Stimulated activated CD8-positive, alpha-beta memory T cell treated with anti-CD3 and anti-CD28 coated beads, Interleukin-12 subunit alpha, Interleukin-12 subunit beta, amount 100 ng/mL, for 24 hours (primary cell): Measurements from ENCODE around the gene STXBP1.
"Not testable (repeated sequence)": the region's sequence is repeated elsewhere in the genome, so short reads cannot be mapped to it uniquely, and the experiment has no call there.

Experiments used
- DNase-seq: peaks from one replicate; pipeline ENCODE4 v3.0.0-alpha.2; 2020; ENCODE audit errors: extremely low read depth

Gene STXBP1

DNA sequence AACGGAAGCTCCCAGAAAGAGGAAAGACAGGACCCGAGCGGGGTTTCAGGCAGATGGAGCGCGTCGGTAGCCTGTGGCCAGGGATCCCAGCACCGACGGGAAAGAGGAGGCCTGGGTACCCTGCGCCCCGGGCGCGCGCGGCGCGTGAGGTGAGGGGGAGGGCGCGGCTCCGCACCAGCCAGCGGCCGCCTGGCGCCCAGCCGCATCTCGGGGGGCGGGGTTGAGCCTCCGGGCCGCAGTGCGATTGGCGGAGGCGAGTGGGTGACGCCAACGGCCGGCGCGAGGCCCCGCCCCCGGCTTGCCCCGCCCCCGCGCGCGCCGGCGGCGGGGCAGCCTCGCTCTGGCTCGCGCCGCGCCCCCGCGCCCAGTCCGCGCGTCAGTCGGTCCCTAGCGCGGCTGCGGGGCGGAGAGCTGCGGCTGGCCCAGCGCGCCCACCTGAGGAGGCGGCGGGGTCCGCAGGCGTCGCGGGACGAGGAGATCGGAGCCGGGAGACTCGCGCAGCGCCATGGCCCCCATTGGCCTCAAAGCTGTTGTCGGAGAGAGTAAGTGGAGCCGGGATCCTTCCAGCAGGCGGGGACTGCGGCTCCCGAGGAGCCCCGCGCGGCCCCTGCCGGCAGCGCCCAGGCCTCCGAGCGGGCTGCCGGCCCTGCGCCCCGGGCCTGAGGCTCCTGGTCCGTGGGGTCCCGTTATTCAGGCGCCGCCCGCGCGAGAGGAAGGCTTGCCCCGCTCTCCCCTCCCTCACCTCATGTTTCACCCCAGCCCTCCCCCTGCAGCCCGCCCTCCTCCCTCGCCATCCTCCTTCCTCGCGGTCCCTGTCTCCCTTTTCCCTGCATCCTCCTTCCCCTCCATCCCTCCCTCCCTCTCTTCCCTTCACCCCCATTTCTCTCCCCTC lies at the start of gene STXBP1:
TSS of gene STXBP1 (plus strand) at position 379 of the 892 bp plus-strand sequence. CDS start at position 506, 127 bp downstream.
- DNase-seq = peak; percentile 65

DNA sequence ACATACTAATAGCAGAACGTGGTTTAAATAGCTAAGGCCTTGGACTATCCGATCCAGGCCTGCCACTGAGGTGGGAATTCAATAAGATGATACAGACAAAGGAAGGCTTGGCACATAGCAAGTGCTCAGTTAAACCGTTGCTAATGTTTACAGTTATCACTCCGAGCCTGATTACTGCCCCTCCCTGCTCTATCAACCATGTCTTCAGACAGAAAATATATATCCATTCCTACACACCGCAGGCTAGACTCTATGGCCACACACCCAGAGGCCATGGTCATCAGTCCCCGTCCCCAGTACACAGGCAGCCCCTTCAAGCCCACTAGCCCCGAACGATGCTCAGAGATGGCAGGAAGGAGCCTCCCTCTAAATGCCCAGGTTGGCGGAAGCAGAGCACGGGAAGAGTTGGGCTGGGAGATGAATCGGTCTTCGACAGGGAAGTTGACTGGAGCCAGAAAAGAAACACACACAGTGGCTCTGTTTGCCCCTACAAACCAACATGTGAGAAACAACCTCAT lies 49.7 kb upstream of the STXBP1 start:
- DNase-seq = no peak

DNA sequence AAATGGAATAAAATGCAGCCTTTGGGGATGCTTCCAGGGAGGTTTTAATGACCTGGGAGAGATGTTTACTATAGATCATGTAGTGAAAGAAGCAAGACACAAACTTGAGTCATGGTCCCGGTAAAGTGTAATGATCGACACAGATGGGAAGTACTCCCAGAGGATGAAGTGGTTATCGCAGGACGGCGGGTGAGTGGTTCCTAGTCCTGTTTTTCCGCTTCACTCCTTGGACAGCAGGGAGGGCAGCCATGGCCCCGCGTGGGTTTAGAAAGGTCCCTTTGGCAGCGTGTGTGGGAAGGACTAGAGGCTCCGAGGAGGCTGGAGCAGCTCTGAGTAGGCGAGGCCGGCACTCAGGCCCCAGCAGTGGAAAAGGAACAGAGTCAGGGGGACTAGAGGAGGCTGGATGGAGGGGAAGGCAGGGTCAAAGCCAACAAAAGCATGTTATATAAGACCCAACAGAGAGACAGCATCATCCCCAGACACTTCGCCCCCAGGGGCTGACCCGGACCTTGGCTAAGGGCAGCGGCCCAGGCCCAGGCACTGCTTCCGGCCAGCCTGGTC lies 49.2 kb upstream of the STXBP1 start:
- DNase-seq = no peak

DNA sequence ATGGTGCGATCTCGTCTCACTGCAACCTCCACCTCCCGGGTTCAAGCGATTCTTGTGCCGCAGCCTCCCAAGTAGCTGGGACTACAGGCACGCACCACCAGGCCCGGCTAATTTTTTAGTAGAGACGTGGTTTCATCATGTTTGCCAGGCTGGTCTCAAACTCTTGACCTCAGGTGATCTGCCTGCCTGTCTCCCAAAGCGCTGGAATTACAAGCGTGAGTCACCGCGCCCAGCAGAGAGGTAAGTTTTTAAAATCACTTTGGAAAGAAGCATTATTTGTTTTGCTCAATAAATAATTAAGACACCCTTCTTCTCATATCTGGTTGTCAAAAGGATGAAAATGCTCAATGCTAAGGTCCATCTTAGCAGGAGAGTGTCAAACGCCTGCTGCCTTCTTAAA lies 48.5 kb upstream of the STXBP1 start:
- no peak for DNase-seq

DNA sequence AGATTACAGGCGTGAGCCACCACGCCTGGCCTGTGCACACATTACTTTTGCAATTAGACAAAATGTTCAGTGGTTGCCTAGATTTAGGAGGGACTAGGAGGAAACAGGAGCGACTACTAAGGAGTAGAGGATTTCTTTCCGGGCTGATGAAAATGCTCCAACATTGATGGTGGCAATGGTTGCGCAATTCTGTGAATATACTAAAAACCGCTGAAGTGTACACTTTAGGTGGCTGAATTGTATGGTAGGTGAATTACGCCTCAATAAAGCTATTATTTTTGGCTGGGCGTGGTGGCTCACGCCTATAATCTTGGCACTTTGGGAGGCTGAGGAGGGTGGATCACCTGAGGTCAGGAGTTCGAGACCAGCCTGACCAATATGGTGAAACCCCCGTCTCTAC lies 46.8 kb upstream of the STXBP1 start:
- no peak for DNase-seq

DNA sequence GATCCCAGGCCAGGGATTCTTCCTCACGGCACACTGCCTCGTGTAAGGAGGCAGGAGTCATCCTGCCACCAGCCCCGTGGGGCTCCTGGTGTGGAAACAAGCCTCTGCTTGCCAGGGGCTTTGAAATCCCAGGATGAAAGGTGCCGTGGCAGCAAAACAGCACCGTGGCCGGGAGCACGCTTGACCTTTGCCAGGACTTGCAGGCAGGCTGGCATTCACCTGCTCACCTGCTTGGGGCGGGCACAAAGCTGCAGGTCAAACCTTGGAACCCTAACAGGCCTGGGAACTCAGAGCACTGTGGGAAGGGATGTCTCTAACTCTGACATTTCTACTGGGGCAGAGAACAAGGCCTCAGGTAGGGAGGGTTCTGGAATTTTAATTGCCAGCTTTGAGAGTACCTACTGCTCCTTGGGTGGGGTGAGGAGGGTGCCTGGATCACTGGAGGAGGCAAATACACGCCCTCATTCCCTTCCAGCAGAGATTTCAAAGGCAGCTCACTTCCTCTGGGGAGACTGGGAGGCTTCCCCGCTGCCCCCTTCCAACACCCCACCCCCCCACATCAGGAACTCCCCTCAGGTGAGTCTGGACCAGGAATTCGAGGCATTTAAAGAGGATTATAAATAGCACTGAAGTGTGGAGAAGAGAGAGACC lies 45.6 kb upstream of the STXBP1 start:
- DNase-seq = no peak

DNA sequence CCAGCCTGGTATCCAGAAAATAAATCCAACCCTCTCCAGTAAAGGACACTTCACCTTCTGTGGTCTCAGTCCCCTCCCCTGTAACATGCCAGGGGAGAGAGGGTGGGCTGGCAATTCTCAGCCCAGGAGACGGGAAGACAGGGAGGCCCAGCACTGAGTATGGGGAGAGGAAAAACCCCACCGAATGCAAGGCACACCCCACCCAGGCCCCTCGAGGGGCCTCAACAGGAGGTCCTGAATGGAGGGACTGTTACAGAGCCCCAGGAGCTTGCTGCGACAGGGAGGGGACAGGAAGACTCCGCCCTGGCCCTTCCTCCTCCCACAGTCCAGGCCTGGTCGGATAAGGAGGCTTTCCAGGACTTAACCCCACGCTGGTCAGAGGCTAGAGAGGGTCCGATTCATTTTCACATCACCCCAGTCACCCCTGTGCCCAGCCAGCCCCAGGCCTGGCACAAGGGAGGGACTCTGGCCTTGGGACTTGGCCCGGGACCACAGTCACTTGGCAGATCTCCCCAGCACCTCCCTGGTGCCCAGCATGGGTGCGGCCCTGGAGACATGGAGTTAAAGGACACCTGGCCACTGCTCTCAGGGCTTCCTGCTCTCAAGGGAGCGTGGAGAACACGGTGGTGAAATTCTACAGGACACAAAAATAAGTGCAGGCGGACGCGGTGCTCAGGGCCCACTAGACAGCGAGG lies 44.9 kb upstream of the STXBP1 start:
- no peak for DNase-seq

DNA sequence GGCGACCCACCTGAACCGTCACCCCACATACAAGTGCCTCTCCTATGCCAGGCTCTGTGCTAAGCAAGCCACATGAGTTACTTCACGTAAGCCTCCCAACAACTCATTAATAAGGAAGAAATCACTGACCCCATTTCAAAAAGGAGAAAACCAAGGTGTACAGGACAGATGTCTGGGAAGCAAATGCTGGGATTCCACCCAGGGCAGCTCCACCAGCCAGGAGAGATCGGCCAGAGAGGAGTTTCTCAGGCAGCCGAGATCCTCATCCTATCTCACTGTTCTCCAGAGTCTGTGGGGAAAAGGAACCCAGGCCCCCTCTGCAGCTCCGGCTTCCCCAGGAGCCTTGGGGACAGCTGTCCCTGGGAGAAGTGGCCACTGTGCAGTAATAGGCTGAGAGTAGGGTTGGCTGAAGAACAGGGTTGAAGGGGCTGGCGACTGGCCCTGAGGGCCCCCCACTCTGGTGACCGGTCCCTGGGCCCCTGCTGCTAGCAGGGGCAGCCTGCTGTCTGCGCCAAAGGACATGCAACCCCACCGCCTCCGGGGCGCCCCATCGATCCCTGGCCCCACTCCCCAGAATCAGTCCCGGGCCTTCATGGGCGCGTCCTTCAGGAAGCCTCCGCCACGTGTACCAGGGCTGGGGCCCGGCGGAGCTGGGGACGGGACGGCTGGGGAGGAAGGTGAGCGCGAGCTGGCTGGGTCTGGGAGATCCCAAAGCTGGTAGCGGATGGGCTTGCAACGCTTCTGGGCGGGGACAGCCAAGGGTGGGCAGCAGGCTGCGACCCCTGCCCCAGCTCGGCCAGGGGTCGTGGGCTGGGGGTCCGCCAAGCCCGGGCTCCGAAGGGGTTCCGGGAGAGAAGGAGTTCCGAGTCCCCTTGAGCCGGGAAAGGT lies 44.1 kb upstream of the STXBP1 start:
- no peak for DNase-seq

DNA sequence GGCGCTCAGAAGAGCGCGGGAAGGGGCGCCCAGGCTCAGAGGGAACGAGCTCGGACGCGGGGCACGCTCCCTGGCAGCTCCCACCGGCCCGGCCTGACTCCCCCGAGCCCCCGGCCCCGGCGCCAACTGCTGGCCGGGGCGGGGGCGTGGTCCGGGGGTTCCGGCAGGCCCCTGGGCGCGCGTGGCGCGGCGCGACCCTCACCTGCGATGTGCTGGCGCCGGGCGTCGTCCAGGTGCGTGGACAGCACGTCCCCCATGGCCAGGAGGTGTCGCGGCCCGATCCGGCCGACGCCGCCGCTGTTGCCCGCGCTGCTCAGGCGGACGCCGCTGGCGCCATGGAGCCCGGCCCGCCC lies 43.5 kb upstream of the STXBP1 start:
- no peak for DNase-seq

DNA sequence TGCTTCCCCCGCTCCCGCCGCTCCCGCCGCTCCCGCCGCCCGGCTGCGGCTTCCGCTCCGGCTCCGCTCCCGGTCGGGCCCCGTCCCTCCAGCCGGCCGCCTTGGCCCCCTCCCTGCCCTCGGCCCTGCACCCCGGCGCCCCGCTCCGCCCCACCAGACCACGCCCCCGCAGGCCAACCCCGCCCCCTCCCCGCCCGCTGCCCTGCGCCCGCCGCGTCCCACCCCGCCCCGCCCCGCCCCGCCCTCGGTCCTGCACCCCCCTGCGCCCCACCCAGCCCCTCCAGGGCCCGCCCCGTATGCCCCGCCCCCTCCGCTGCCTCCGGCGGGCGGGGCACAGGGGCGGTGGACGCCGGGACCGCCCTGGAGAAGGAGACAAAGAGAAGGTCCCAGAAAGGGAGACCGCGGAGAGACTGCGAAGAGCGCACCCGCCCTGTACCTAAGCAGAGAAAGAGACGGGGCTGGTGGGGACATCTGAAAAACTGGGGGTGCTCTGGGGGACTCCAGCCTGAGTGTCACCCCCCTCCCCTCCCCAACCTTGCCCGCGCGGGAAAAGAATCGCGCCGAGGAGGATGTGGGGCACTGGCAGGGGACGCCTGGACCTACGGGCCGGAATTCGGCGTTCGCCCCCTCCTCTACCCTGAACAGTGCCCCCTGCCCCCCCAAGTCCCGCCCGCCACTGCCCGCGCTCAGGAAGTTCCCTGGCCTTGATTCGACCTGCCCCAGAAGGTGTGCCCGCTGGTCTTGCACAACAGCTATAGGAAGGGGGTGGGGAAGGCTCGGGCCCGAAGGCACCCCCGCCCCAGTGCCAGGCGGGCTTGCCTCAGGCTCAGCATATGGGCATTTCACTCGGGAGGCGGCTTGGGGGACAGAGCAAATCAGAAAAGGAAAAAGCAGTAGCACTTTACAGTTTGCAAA lies 42.8 kb upstream of the STXBP1 start:
- peak; percentile 44 for DNase-seq

DNA sequence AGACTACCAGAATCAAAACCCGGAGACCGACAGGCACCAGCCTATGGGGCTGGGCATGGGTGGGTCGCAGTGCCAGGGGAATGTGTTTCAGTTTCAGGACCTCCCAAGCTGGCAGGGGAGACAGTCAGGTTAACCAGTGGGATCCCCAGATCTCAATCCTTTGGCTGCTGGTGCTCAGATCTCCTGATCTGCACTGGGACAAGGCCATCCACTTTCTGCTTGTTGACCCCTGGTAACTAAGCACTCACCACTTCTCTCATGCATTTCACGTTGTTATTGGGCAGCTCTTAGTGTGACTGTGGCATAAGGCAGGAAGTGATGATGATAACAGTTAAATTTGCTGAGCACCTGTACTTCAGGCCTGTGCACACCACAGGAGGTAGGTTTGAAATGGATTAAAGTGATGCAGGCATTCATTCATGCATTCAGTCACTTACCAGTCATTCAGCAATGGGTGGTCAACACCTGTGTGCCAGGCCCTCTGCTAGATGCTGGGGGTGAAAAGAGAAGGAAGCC lies 42.1 kb upstream of the STXBP1 start:
- DNase-seq = no peak

DNA sequence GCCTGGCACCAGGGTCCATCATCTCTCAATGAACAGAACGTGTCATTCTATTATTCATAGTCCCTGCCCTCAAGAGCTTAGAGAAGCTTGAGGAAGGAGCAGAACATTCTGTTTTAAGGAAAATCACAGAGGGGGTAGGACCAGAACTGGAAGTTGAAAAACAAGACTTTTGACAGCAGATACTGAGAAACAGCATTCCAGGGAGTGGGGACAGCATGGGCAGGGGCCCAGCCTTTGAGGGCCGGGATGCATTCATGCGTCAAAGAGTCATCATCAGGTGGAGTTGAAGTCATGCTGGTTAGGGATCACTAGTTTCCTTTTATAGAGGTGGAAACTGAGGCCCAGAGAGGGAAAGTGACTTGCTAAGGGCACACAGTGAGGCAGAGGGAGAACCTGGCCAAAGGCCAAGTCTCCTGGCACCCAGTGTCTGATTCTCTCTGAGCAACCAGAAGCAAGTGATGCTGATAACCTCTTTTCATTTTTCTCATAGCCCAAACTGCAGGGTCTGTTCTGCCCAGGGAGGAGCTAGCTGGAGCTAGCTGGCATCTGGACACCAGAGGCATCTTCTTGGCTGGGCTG lies 41.5 kb upstream of the STXBP1 start:
- DNase-seq = no peak

DNA sequence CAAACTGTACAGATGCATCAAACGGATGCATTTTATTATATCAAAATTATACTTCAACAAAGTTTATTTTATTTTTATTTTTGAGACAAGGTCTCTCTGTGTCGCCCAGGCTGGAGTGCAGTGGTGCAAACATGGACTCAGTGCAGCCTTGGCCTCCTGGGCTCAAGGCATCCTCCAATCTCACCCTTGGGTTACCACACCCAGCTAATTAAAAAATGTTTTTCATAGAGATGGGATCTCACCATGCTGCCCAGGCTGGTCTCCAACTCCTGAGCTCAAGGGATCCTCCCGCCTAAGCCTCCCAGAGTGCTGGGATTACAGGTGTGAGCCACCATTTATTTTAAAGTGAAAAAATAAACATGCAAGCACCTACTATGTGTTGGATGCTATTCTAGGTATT lies 40.1 kb upstream of the STXBP1 start:
- DNase-seq = no peak

DNA sequence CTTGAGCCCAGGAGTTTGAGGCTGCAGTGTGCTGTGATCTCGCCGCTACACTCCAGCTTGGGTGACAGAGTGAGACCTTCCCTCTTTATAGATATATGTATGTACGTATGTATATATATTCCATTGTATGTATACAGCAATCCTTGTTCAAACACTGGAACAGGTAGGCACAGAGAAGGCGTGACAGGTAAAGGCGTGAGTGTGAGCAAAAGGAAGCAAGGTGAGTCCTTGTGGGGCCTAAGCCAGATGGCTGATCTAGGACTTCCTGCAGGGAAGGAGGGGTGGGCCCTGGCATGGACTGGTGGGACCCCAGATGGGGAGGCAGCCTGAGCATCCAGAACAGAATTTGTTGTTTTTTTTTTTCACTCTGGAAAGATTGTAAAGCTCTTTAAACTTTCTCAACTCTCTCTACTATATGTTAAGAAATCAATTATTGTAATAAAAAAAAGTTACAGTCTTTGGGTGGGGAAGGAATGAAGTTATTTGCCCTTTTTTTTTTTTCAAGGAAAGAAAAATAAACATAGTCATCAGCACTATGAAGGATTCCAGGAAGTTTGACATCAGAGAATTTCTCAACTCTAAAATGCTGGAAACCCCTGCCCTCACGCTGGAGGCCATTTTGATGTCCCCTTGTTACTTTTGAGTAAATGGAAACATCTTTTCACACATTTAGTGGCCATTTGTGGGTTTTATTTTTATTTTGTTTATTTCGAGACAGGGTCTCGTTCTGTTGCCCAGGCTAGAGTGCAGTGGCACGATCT lies 38.9 kb upstream of the STXBP1 start:
- DNase-seq = no peak

DNA sequence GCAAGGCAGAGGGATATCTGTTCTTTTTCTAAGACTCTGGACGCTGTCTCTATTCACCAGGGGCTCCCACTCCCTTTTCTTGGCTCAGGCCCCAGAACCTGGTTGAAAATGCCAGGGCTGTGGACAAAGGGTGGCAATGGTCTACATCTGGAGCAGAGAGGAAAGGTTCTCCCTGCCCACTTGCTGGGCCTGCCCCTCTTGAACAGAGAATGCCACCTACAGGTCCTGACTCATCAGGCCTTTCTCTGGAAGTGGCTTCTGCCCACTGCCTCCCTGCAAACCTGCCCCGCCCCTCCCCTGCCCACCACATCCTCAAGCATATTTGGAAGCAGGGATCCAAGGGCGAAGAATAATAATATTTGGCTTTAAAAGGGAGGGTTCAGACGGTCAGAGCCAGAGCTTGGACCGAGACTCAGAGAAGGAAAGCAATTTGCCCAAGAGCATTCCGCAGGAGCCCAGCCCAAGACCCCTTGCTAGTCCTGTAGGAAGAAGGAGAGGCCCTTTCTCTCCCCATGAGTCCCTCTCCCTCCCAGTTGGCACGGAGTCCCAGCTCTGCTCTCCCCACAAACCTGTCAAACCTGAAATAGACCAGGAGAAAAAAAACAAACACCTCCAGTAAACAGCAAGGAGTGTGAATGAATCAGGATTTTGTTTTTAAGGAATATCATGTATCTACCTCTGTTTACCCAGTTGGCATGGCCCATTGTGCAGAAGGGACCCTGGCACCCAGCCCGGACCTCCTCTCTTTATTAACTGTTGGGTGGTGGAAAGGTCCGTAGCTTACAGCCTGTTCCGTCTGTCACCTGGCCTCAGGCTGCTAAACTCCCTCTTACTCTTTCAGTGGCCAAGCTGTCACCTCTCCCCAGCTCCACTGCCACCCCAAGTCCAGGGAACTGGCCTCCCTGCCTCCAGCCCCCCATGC lies 37.7 kb upstream of the STXBP1 start:
- DNase-seq = no peak

DNA sequence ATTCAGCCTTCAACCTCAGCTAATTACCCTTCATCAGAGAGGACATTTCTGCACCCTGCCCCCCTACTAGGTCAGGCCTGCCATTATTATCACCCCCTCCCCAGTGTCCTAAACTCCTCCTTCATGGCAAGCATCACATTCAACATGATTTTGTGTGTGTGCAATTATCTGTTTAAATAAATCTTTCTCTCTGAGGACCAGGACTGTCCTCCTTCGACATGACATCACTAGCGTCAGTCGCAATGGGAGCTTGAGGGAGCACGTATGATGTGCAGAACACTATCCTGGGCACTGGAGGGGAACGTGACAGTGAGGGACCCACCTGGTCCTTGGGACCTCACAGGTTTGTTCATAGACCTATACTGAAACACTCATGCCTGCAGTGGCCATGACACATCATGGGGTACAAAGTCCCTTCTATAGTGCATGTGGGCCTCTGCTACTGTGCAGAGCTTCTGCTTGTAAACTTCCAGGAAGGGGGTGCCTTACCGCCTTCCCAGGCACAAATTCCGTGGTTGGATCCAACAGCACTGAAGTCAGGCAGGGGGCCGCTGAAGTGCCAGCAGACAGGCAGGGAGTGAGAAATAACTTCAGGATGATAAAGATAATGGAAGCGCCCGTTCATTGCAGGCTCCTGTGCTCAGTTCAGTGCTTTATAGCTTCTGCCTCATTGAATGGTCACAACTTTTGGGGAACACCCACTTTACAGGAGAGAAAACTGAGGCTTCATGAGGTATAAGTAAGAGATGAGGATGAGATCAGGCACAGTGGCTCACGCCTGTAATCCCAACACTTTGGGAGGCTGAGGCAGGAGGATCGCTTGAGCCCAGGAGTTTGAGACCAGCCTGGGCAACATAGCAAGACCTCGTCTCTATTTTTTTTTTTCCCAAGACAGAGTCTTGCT lies 36.0 kb upstream of the STXBP1 start:
- DNase-seq = no peak

DNA sequence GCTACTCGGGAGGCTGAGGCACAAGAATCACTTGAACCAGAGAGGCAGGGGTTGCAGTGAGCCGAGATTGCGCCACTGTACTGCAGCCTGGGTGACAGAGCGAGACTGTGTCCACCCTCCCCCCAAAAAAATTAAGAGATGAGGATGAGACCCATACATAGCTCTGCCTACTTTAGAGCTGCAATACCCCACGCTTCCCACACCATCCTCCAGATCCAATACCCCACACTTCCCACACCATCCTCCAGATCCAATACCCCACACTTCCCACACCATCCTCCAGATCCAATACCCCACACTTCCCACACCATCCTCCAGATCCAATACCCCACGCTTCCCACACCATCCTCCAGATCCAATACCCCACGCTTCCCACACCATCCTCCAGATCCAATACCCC lies 34.9 kb upstream of the STXBP1 start:
- DNase-seq = not testable (repeated sequence)
